G401.6 (cell line): ENCODE data around the gene GGT5.
"Not testable (repeated sequence)": the region's sequence is repeated elsewhere in the genome, so short reads cannot be mapped to it uniquely, and the experiment has no call there.

Experiments
- FAIRE-seq: peaks from 2 replicates; lab custom pipeline; 2012; peaks lifted over from hg19 to GRCh38; lab: Jason Lieb, UNC

The GGT5 gene

GRCh38 chr22:24232725-24233124 is 12.2 kb downstream of the GGT5 start:
- FAIRE-seq: no peak

GRCh38 chr22:24232124-24232523 is 12.8 kb downstream of the GGT5 start:
- FAIRE-seq: no peak

DNA sequence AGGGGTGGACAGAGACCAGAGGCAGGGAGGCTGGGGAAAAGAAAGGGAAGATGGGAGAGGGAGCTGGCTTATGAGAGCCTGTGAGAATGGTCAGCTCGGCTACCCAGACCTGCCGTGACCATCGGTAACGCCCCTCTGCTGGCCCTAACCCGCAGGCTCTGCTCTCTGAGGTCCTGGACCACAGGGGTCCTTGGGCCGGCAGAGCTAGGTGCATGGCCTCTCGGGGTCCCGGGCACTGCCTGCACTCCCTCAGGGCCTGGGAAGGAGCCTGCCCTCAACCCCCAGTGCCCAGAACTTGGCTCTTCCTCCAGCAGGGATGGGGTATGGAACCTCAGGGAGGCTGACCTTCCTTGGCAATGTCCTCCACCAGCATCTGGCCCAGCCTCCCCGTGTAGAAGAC is 13.2 kb downstream of the GGT5 start:
- FAIRE-seq: no peak

- FAIRE-seq: no peak
Observed at GRCh38 chr22:24230911-24231656, 13.8 kb downstream of the GGT5 start.

- FAIRE-seq: no peak
Observed at GRCh38 chr22:24225951-24226350, 18.9 kb downstream of the GGT5 start.

- no peak for FAIRE-seq
Observed at GRCh38 chr22:24225044-24225601, 19.8 kb downstream of the GGT5 start.

DNA sequence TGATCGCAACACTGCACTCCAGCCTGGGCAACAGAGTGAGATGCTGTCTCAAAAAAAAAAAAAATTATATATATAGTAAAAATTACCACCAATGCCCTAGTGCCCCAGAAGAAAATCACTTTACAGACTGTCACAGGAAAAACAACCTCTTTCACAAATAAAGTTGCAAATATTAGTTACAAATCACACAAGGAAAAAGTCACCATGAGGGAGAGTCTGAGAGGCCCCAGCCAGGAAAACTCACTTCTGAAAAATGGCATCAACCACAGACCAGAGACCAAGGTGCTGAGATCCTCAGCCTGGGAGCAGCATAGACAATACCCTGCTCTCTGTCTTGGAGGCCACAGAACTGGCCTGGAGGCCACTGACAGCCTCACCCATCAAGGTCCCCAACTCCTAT is 20.4 kb downstream of the GGT5 start:
- no peak for FAIRE-seq

- no peak for FAIRE-seq
Observed at GRCh38 chr22:24219750-24220149, 25.1 kb downstream of the GGT5 start.

DNA sequence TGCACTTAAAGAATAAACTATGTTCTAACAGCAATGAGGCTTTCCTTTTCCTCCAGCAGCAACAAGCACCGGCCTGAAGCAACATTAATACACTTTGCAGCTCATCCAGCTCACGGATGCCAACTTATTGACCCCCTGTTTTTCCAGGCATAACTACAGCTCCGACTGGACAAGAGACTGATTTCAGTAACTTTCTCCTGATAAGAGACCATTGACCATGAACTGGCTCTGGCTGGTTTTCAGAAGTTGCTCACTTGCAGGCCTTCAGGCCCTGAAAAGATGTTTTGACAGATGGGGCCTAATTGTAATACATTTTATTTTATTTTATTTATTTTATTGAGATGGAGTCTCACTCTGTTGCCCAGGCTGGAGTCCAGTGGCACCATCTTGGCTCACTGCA is 27.5 kb downstream of the GGT5 start:
- FAIRE-seq: no peak

DNA sequence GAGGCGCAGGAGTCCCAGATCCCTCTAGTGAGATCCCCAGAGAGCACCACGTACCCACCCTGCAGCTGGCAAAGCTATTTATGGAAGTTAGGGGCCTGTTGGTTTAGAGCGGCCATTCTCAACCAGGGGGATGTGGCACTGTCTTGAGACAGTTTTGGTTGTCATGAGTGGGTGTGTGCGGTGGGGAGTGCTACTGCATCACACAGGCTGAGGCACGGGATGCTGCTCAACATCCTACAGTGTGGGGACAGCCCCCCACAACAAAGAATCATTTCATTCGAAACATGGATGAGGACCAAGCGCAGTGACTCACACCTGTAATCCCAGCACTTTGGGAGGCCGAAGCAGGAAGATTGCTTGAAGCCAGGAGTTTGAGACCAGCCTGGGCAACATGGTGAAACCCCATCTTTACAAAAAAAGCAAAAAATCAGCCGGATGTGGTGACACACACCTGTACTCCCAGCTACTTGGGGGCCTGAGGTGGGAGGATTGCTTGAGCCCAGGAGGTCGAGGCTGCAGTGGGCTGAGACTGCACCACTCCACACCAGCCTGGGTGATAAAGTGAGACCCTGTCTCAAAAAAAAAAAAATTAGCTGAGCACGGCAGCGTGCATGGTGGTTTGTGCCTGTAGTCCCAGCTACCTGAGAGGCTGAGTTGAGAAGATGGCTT is 28.2 kb downstream of the GGT5 start:
- no peak for FAIRE-seq

GRCh38 chr22:24214467-24215285 is 30.2 kb downstream of the GGT5 start:
- no peak for FAIRE-seq

DNA sequence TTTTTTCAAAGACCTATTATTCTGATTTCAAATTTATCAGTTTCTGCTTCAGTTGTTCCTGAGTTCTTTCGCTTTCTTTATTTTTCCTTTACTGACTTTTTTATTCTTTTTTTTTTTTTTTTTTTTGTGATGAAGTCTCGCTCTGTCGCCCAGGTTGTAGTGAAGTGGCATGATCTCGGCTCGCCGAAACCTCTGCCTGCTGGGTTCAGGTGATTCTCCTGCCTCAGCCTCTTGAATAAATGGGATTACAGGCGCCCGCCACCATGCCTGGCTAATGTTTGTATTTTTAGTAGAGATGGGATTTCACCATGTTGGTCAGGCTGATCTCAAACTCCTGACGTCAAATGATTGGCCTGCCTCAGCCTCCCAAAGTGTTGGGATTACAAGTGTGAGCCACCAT is 31.8 kb downstream of the GGT5 start:
- FAIRE-seq: not testable (repeated sequence)

DNA sequence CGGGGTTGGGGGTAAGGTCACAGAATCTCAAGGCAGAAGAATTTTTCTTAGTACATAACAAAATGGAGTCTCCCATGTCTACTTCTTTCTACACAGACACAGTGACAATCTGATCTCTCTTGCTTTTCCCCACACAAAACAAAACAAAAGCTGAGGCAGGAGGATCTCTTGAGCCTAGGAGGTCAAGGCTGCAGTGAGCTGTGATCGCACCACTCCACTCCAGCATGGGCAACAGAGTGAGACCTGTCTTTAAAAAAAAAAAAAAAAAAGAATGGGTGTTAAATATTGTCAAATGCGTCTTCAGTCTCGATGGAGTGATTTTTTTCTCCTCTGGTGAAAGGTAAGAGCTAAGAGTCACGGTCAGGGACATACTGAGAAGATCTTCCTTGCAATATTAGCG is 33.2 kb downstream of the GGT5 start:
- not testable (repeated sequence) for FAIRE-seq

DNA sequence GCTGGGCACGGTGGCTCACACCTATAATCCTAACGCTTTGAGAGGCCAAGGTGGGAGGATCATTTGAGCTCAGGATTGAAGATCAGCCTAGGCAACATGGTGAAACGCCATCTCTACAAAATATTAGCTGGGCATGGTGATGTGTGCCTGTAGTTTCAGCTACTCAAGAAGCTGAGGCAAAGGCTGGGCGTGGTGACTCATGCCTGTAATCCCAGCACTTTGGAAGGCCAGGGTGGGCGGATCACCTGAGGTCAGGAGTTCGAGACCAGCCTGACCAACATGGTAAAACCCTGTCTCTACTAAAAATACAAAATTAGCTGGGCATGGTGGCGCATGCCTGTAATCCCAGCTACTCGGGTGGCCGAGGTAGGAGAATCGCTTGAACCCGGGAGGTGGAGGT is 34.5 kb downstream of the GGT5 start:
- FAIRE-seq: not testable (repeated sequence)

- FAIRE-seq: no peak
Observed at GRCh38 chr22:24209687-24210086, 35.2 kb downstream of the GGT5 start.

DNA sequence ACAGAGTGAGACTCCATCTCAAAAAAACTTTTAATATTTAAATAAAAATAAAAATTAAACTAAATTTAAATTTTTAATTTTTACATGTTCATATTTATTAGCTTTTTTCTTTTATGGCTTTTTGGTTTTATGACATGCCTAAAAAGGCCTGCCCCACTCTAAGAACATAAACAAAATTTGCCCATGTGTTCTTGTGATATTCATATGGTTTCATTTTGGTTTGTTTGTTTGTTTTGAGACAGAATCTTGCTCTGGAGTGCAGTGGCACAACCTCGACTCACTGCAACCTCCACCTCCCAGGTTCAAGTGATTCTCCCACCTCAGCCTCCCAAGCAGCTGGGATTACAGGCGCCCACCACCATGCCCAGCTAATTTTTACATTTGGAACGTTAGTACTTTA is 35.9 kb downstream of the GGT5 start:
- FAIRE-seq: no peak

- no peak for FAIRE-seq
Observed at GRCh38 chr22:24208012-24208749, 36.7 kb downstream of the GGT5 start.

DNA sequence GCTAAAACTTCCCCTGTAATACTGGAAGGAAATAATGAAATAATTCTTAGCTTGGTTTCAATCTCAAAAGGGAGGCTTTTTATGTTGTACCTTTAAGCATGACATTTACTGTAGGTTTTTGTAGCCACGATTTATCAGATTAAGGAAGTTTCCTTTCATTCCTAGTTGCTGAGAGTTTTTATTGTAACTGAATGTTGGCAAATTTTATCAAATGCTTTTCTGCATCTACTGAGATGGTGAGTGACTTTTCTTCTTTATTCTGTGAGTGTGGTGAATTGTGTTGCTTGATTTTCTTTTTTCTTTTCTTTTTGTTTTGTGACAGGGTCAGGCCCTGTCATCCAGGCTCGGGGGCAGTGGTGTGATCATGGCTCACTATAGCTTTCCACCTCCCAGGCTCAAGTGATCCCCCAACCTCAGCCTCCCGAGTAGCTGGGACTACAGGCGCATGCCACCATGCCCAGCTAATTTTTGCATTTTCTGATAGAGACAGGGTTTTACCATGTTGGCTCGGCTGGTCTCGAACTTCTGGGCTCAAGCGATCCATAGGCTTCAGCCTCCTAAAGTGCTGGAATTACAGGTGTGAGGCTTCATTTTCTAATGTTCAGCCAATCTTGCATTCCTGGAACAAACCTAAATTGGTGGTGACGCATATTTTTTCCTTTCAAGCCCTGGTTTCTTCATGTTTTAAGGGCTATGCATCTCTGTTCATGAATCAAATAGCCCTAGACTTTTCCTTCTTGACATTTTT is 37.4 kb downstream of the GGT5 start:
- no peak for FAIRE-seq

- not testable (repeated sequence) for FAIRE-seq
Observed at GRCh38 chr22:24206460-24207263, 38.2 kb downstream of the GGT5 start.

DNA sequence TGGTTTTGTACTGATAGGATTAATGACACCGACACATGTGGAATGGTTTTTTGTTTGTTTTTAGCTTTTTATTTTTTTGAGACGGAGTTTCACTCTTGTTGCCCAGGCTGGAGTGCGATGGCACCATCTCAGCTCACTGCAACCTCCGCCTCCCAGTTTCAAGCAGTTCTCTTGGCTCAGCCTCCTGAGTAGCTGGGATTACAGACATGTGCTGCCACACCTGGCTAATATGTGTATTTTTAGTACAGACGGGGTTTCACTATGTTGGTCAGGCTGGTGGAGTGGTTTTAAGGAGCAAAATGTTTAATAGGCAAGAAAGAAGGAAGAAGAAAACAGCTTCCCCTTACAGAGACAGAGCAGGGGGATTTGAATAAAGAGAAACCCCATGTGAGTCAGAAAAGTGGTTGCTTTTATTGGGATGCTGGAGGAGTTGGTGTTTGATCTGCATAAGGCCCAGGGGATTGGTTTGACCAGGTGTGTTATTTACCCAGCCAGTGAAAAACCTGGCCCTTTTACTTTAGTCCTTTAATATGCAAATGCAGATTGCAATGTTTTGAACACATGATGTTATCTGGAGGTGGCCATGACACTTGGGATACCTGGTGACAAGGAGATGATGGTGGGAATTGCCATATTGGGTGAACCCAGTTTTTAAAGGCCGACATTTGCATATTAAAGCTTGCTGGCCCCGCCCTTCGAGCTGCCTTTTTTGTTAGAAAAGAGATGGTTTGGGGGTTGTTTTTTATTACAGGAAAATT is 39.3 kb downstream of the GGT5 start:
- no peak for FAIRE-seq
